COLO829 (cell line): Measurements from ENCODE around the gene FAM171A1.

Experiments
- DNase-seq: peaks from one replicate; pipeline ENCODE4 v3.0.0; 2012; ENCODE audit warnings: low spot score

Gene FAM171A1

DNA sequence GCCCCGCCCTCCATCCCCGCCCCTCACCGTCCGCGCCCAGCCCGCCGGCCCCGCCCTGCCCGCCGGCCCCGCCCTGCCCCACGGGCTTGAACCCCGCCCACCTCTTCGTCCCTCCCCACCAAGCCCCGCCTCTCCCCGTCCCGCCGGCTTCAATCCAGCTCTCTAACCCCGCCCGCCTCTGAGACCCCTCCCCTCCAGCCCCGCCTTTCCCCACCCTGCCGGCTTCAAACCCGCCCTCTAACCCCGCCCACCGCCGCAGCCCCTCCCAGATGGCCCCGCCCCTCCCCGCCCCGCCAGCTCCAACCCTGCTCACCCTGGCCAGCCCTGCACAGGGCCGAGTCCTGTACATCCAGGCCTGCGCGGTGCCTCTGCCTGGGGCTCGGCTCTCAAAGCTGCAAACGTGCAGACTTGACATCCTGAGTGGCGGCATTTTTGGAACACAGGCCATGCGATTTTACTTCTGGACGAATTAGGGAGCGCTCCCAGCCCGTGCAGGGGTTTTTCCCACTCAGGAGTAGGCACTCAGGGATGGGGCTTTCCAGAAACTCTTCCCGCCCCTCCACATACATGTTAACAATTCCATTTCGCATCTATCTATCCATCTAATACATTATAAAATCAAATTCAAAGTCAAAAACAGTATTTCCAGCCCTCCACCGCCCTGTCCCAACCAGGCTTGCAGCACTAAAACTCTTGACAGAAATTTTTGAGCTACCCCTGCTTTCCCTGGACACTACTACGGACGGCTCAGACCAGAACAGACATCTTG, 202.1 kb downstream of the FAM171A1 start:
- DNase-seq: peak; percentile 94

DNA sequence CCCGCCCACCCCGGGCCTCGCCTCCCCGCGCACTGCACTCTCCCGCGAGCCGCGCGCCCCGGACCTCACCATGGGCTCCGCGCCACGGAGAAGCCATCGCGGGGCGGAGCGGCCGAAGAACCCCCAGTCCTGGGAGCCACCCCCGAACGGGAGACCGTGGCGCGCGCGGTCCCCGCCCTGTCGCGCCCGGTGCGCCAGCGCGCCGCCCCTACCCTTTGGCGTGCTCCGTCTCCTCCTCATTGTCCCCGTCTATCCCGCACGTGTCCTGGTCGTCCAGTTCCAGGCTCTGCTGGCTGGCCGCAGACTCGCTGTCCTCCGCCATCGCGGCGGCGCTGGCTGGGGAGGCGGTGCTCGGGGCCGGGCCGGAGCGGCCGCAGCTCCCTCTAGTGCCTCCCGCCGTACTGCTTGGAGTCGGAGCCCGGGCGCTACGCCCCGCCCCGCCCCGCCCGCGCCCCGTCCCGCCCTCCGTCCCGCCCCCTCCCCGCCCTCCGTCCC, 202.8 kb downstream of the FAM171A1 start, which contains the start of gene NMT2:
NMT2 (minus strand) TSS at position 403 of the 495 bp plus-strand sequence; CDS start at position 322, 81 bp downstream.
- DNase-seq: peak; percentile 86

DNA sequence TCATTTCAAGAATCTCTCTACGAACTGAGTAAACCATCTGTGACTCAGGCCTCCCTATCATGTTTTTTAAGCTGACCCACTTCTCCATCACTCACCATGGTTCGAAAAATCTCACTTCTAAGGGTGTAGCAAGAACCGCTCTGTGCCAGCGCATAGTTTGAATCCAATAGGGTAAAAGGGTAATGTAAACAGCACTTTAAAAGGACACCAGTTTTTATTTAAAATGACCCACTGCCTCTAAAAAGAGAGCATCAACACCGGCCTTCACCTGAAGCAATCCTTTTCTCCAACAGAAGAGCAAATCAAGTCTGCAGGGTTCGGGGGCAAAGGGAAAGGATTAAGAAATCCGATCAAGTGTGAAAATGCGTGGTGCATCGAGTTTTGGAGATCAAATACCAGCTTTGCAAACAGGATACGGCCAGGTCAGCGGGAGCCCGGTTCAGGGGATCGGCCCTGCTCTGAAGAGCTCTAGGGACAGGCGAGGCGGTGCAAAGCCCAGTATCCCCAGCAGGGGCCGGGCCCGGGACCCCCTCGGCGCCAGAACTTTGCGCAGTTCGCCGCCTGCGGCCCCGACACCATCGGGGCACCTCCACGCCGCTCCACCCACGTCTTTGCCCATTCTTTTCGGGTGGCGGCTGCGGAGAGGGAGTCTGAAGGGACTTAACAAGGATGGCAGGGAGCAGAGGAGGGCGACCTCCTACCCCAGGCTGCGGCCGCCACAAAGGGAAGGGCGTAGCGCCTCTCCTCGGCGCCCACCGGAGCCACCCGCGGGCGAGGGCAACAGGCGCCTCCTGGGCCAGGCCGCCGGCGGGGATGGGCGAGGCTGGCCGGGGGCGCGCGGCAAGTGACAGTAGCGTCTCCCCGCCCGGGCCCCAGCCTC, 203.4 kb downstream of the FAM171A1 start:
- DNase-seq: no peak

DNA sequence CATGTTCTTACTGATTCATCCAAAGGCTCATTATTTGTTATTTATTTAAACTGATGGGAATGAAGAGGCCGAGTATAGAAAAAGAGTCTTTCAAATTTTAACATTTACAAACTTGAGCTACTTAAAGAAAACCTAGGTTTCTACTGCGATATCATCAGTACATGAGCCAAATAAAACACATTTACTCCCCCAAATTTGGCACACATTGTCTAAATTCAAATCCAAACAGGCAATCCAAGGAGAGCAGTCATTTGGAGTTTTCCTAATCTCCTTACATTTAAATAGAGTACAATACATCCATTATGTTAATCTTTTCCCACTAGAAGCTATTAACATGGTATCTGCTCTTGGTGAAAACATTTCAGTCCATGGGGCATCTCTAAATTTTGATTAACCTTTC, 204.8 kb downstream of the FAM171A1 start:
- no peak for DNase-seq

DNA sequence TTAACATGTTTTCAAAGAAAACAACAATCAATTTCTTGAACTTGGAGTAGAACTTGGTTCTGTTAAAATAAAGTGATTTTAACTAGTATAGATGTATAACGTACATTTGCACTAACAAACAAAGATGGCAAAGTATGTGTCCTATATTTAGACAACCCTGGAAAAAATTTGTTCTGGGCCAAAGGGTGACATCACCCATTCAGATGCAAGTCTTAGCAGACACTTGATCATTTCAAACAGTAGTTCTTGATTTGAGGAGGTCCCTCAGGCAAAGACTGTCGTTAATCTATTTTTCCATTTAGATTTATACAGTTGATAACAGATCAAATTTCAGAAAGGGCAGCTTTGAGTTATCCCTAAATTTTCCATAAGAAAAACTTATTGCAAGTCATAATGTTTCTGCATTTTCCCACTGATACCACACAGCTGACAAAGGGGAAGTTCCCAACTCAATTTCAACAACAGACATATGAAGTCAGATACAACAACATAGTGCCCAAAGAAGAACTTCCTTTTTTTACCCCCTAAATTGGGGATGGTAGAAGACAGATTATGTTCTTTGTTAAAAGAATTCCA, 207.7 kb downstream of the FAM171A1 start:
- DNase-seq: no peak
